Left colon (tissue), 2 donors: ENCODE data around the gene KIF27. TPM values are rescaled to one million over a fixed set of nuclear protein-coding genes. Genes with fewer than 3 reads are reported as not detected.
"Not testable (repeated sequence)": the region's sequence is repeated elsewhere in the genome, so short reads cannot be mapped to it uniquely, and the experiment has no call there.

Experiments
- ATAC-seq: fragments of 200-7000 bp; cut with Tn5 transposase; one replicate; pipeline ENCODE4 v1.9.1; 2020; ENCODE audit warnings: mild to moderate bottlenecking, moderate library complexity
- DNase-seq, 2 donors: peaks; one replicate each; pipeline ENCODE4 v3.0.0-alpha.2; 2020
- intact Hi-C, 2 donors: fragments of 100-400 bp; cut with DNase I in 1 of 2; cut with micrococcal nuclease in 1 of 2; formaldehyde crosslinking; loops; one replicate each; pipeline versions ENCODE4 v1.11.2 to v1.14.0; 2022; cut with DNase I, micrococcal nuclease
- microRNA-seq, 2 donors: library from miRNA; unstranded; fragments of <30 nt; microRNA quantifications; one replicate each; pipeline versions ENCODE4 v1.1.0 to v1.2.0, GENCODE V29; 2020
- total RNA-seq, 2 donors: library from RNA; stranded (reverse); fragmentation: NEBNext Ultra II Directional; extraction: Animal tissue kit (Norgen Biotek cat#: 25700); gene quantifications; one replicate each; pipeline ENCODE4 v1.2.1, GENCODE V29; 2021
- donor health status: DM: no; HTN: no; CAD: no.
- donor health status: DM: yes; HTN: yes; CAD: no.

Gene KIF27
- total RNA-seq, 2 donors from 2014 or later = 3.2 to 3.3 TPM

DNA sequence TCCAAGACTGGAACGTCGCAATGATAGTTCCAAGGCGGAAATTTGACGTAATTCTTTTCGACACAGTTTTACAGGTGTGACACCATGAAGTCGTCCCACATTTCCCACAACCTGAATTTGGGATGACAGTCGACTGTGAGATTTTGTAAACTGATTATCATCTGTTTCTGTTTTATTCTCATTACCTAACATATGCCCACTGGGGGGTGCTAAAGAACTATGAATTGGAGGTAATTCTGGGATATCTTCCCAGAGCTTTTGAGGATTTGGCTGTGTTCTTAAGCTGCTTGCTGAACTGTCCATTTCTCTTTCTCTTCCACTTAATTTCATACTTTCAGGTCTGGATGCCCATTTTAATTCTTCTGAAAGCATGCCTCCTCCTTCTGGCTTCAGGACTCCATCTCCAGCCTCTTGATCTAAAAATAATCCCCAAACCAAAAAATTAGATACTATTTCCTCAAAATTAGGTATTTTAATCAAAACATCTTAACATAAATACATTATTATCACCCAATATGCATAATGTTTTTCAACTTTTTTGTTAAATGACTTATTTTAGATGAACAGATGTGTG is 84.1 kb downstream of the KIF27 start:
- ATAC-seq = peak; percentile 69
- DNase-seq, intact Hi-C loops: not testable (repeated sequence)

DNA sequence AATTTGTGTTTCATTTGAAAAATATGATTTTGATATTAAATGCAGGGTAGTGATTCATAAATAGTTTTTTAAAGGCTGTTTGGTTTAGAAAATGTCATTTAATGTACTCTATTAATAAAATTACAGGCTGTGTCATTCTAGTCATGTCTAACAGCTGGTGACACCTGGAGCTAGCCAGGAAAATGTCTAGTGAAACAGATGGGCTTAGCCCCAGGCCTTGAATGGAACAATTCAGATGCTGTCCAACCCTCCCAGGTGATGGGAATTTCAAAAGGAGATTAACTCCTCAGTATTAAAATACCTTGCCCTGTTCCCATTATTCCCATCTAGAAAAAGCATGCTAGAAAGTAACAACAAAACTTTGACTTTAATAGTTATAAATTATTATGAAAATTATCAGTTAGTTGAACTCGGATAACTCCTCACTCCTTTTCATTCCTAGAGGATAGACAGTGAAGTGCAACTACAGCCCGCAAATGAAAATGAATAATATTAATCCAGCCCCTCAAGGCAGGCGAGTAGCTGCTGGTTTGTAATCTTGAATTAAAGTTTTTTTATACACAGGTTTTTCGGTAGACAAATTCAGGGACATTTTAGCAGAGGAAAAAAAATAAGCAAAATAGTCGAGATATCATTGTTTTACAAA is 90.7 kb downstream of the KIF27 start:
- intact Hi-C loops, ATAC-seq, DNase-seq: not testable (repeated sequence)

DNA sequence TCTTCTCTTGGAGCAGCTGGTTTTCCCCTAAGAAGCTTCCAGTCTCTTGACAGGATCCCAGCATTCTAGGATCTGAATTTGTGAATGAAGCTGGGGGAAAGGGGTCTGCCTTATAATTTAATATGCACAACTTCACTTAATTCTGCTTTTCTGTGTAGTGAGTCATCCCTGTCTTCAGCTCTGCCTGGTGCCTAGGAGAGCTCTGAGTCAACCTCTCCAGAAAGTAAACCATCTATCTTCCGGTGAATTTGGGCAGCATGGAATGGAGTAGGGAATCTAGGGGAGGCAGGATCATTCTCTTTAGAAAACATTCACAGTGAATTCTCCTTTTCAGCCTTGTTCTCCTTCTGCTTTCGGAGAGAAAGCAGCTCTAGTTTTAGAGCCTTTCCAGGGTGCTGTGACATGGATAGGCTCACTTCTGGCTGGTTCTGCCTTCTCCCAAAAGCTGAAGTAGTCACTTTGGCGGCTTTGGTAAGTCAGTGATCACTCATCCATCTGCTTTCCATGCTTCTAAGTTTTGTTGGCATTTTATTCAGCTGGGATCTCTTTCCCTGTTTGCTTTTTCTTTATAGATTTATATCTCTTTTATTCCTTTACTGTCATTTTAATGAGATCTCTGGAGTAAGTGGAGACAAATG is 96.1 kb downstream of the KIF27 start:
- intact Hi-C loops, ATAC-seq, DNase-seq: not testable (repeated sequence)

DNA sequence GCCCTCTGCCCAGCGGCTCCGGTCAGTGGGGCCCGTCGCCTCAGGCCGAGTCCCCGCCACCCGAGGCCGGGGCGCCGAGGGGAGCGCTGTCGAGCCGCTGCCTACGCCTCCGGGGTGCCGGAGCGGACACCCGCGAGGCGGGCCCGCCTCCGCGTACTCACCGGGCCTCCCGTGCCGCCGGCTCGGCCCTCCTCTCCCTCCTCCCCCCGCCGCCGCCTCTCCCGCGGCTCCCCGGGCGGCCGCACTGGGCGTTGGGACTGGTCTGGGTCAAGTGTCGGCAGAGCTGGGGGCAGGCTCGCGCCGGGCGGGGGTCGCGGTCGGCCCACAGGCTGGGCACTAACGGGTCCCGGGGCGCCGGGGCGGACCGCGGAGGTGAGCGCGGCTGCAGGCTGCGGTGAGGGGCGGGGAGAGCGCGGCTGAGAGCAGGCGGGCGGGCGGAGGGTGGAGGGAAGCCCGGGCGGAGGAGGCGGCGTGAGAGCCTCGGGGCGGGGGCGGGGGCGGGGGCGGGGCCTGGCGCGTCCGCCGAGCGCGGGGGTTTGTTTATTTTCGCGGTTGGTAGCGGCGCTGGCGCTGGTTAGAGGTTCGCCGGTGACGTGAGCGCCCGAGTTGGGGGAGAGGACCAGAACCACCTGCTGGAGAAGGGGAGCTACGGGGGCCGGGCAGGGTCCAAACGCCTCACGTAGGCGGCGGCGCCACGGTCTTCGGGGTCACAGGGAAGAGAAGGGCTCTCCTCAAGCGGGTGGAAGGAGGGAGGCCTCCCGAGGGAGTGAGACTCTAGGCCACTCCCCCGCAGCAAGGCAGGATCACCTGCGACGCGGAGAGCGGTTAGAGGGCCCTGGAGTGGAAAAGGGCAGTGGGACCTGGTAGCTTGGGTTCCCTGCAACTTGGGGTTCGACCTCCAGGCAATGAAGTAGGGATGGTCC is 103.6 kb downstream of the KIF27 start, which contains the start of gene GKAP1:
TSS of gene GKAP1 (minus strand) at position 414 of the 923 bp plus-strand sequence. CDS start 11,252 bp downstream, outside the sequence.
- ATAC-seq = peak; percentile 92
- intact Hi-C loops = not testable (repeated sequence)
- DNase-seq = peak; percentile 82 to 83

DNA sequence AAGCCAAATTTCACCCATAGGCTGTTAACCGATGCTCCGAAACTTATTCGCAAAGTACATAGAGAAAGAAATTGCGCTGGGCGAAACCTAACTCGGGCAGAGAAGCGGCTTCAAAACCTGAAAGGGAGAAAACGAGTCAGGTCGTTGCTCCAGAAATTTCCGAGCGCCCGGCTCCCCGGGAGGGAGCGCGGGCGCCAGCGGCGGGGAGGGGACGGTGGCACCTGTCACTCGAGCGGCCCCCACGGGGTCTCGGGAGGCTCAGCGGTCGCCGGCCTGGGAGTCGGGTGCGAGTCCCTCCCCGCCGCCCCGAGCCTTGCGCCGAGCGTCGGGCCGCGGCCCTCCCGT is 104.2 kb downstream of the KIF27 start:
- intact Hi-C loops, ATAC-seq: not testable (repeated sequence)
- peak in 1 of 2 donors; percentile 24 for DNase-seq

DNA sequence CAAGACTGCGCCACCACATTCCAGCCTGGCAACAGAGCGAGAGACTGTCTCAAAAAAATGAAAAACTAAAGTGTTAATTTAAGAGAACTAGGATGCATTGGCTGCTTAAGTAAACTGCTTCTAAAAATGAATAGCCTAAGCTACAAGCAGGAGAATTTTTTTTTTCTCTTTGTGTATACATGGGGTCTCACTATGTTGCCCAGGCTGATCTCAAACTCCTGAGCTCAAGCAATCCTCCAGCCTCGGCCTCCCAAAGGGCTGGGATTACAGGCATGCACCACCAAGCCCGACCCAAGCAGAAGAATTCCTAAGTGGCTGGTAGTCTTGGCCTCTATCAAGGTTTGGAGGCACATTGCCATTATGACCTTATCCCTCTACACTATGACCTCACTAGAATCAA is 106.1 kb downstream of the KIF27 start:
- DNase-seq, intact Hi-C loops, ATAC-seq: not testable (repeated sequence)

- intact Hi-C loops, ATAC-seq: not testable (repeated sequence)
Measured at GRCh38 chr9:83809213-83809612, 112.0 kb downstream of the KIF27 start.

GRCh38 chr9:83804454-83804853 is 116.8 kb downstream of the KIF27 start:
- ATAC-seq, DNase-seq, intact Hi-C loops: not testable (repeated sequence)

More at GRCh38 chr9:83809213-83809612, 112.0 kb downstream of the KIF27 start:
- DNase-seq = not testable (repeated sequence)

GRCh38 chr9:83803941-83804340 is 117.3 kb downstream of the KIF27 start:
- ATAC-seq, DNase-seq, intact Hi-C loops: not testable (repeated sequence)

DNA sequence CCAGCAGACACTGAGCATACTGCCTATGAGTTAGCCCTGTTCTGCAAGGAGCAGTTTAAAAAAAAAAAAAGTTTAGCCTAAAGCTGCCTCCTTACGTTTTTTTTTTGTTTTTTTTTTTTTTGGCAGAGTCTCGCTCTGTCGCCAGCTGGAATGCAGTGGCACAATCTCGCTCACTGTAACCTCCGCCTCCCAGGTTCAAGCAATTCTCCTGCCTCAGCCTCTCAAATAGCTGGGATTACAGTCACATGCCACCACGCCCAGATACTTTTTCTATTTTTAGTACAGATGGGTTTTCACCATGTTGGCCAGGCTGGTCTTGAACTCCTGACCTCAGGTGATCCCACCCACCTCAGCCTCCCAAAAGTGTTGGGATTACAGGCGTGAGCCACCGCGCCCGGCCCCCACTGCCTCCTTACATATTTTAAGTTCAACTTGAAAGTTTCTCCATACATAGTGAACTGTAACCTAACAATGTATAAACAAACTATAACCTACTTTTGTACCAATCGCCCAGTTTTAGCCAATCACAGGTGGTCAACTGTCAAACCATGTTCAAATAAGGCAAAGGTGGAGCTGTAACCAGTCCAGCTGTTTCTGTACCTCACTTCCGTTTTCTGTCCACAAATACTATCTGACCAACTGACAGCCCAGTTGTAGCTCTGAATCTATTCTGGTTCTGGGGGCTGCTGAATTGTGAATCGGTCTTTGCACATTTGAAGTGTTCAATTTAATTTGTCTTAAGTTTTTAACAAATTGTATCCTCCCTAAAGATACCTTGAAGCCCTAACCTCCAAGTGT is 120.8 kb downstream of the KIF27 start:
- no peak for ATAC-seq
- intact Hi-C loops = no loop called here
- no peak for DNase-seq

GRCh38 chr9:83794051-83794450 is 127.2 kb downstream of the KIF27 start:
- no peak for ATAC-seq
- intact Hi-C loops = no loop called here
- no peak for DNase-seq

GRCh38 chr9:83792746-83793145 is 128.5 kb downstream of the KIF27 start:
- ATAC-seq (no peak), DNase-seq (no peak)
- intact Hi-C loops = no loop called here

Small RNA genes within 50 kb of the gene (microRNA-seq; reads per million reads assigned to microRNA genes)
- gene MIR7-1 = 109 to 139 reads per million in 2 donors

Other genes starting within 250 kb of the KIF27 start
- gene UBQLN1, start 213.5 kb downstream of the KIF27 start, total RNA-seq = 10 to 100 TPM; 78.1 to 79.2 TPM
- gene GKAP1, start 103.7 kb downstream of the KIF27 start, total RNA-seq = 1 to 10 TPM; 4.0 TPM
- 100 to 1,000 TPM; 376 to 418 TPM for gene HNRNPK, start 58.8 kb upstream of the KIF27 start, total RNA-seq
- 10 to 100 TPM in 1 of 2 donors, 1 to 10 TPM in 1; 9.4 to 13.1 TPM for gene RMI1, start 59.4 kb upstream of the KIF27 start, total RNA-seq